CD4-positive, alpha-beta T cell treated with Interleukin-17A for 1 hour (primary cell): ENCODE results near the gene ANGPT4.

Experiments
- DNase-seq: peaks from one replicate; pipeline ENCODE4 v3.0.0-alpha.2; 2020

Gene ANGPT4

GRCh38 chr20:822651-823573, 93.2 kb downstream of the ANGPT4 start:
- DNase-seq: no peak

- DNase-seq: no peak
Measured at GRCh38 chr20:821731-822065, 94.4 kb downstream of the ANGPT4 start.

DNA sequence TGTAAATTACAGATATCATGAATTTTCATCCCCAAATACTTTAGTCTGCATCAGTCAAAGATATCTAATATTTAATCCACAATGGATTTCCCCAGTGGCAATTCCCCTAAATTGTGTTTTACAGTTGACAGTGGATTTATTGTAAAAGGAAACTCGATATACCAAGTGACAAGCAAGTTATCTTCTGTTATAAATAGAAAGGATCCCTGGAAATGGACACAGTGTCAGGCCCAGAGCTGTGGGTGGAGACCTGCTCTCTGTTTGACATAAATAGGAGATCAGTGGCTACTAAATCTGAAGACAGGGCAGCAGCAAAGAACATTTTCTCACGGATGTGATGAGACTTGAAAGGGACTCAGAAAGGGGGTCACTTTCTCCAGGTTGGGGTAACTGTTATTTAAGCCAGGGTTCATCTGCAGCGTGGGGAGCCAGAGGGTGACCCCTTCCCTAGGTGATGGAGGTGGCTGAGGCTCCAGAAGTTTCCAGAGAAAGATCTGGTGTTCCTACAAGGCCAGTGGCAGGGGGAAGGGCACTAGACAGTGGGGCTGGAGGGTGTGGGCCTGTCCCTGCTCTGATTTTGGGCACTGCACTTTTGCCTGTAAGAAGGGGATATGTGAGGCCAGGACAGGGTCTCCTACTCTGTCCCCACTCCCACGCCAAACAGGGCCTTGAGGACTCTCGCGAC, 94.9 kb downstream of the ANGPT4 start:
- no peak for DNase-seq

- no peak for DNase-seq
Measured at GRCh38 chr20:820323-820953, 95.7 kb downstream of the ANGPT4 start.
